PFSK-1 (cell line): ENCODE data around the gene TUBB4A.

Experiments used
- FOXP2 ChIP-seq: optimal IDR thresholded peaks from 2 replicates; pipeline ENCODE3; 2011; ENCODE audit warnings: borderline replicate concordance, control low read depth, inconsistent platforms; ENCODE audit not compliant: insufficient read depth; ENCODE audit errors: extremely low read length, extremely low read depth
- POLR2AphosphoS5 ChIP-seq: IDR thresholded peaks from 2 replicates; pipeline ENCODE4 v1.6.1; 2012; ENCODE audit warnings: low read depth, mild to moderate bottlenecking, control low read depth, low read length, moderate library complexity
- REST ChIP-seq, 2 experiments: IDR thresholded peaks; 2 replicates each; pipeline versions ENCODE4 v1.6.1 to v1.8.0; 2011 to 2012; ENCODE audit warnings: low read depth in 2 of 2, low read length in 2 of 2, control low read depth in 1 of 2, inconsistent platforms in 1 of 2, mild to moderate bottlenecking in 1 of 2, moderate library complexity in 1 of 2; ENCODE audit not compliant: insufficient read depth in 1 of 2
- SIN3A ChIP-seq: IDR thresholded peaks from 2 replicates; pipeline ENCODE4 v1.6.1; 2012; ENCODE audit warnings: mild to moderate bottlenecking, low read length, moderate library complexity, borderline replicate concordance; ENCODE audit not compliant: insufficient read depth
- TAF1 ChIP-seq: IDR thresholded peaks from 2 replicates; pipeline ENCODE4 v1.6.1; 2012; ENCODE audit warnings: low read length, control low read depth, borderline replicate concordance; ENCODE audit not compliant: insufficient read depth

Gene TUBB4A

GRCh38 chr19:6491802-6492592, 10.1 kb downstream of the TUBB4A start:
- no peak for TF ChIP-seq TAF1
- TF ChIP-seq SIN3A = no peak
- TF ChIP-seq POLR2AphosphoS5 = no peak
- no peak for TF ChIP-seq REST (IDR thresholded peaks at IDR 0.05; ENCODE audit: insufficient read depth in 1 of 2, low read depth in 2 of 2, low read length in 2 of 2)
- TF ChIP-seq FOXP2 = no peak

- no peak for TF ChIP-seq POLR2AphosphoS5
- no peak for TF ChIP-seq TAF1
- TF ChIP-seq REST (IDR thresholded peaks at IDR 0.05; ENCODE audit: insufficient read depth in 1 of 2, low read depth in 2 of 2, low read length in 2 of 2) = no peak
Measured at GRCh38 chr19:6490134-6490533, 12.0 kb downstream of the TUBB4A start.

GRCh38 chr19:6489278-6490061, 12.6 kb downstream of the TUBB4A start:
- no peak for TF ChIP-seq TAF1
- no peak for TF ChIP-seq POLR2AphosphoS5
- no peak for TF ChIP-seq REST (IDR thresholded peaks at IDR 0.05; ENCODE audit: insufficient read depth in 1 of 2, low read depth in 2 of 2, low read length in 2 of 2)
- no peak for TF ChIP-seq FOXP2
- no peak for TF ChIP-seq SIN3A

- TF ChIP-seq TAF1 (no peak), SIN3A (no peak), POLR2AphosphoS5 (no peak), FOXP2 (no peak)
Measured at GRCh38 chr19:6484831-6485230, 17.3 kb downstream of the TUBB4A start.

GRCh38 chr19:6484230-6484629, 17.9 kb downstream of the TUBB4A start:
- no peak for TF ChIP-seq TAF1
- no peak for TF ChIP-seq SIN3A
- no peak for TF ChIP-seq POLR2AphosphoS5
- no peak for TF ChIP-seq REST (IDR thresholded peaks at IDR 0.05; ENCODE audit: insufficient read depth in 1 of 2, low read depth in 2 of 2, low read length in 2 of 2)
- no peak for TF ChIP-seq FOXP2
